Cardiac fibroblast (primary cell): Measurements from ENCODE around the gene FOXS1.
"Not testable (repeated sequence)": the region's sequence is repeated elsewhere in the genome, so short reads cannot be mapped to it uniquely, and the experiment has no call there.

Source experiments
- DNase-seq, 2 donors: peaks; one replicate each; pipeline versions ENCODE4 v3.0.0 to v3.0.0-alpha.2; 2010; ENCODE audit warnings: low read depth in 2 of 2
- H3K4me3 ChIP-seq, 2 donors: replicated peaks in 1 of 2; 1 replicate in 1 of 2; 2 replicates in 1 of 2; pipeline ENCODE4 v1.5.1; 2011; ENCODE audit warnings: low read depth in 2 of 2, low read length in 2 of 2, mild to moderate bottlenecking in 2 of 2, moderate library complexity in 1 of 2
- CTCF ChIP-seq: IDR thresholded peaks from one replicate; pipeline ENCODE4 v1.5.1; 2011; ENCODE audit warnings: low read depth, mild to moderate bottlenecking, low read length, inconsistent platforms

Gene FOXS1

GRCh38 chr20:31833931-31834521 lies 11.4 kb downstream of the FOXS1 start:
- DNase-seq, result no peak
- no peak overlapping the region for H3K4me3 ChIP-seq
- TF ChIP-seq CTCF, result no peak

- peak; percentile 52 to 56 for DNase-seq
These were observed 12.1 kb downstream of the FOXS1 start for GRCh38 chr20:31833130-31833930.

GRCh38 chr20:31831771-31832306 lies 13.6 kb downstream of the FOXS1 start:
- no peak for TF ChIP-seq CTCF
- H3K4me3 ChIP-seq, result no peak overlapping the region
- DNase-seq, result no peak

More at GRCh38 chr20:31833130-31833930, 12.1 kb downstream of the FOXS1 start:
- H3K4me3 ChIP-seq, result no peak overlapping the region
- peak; percentile 90 for TF ChIP-seq CTCF

- no peak for DNase-seq
- TF ChIP-seq CTCF, result no peak
- no peak overlapping the region for H3K4me3 ChIP-seq
These were observed 14.2 kb downstream of the FOXS1 start for GRCh38 chr20:31831211-31831610.

- DNase-seq, result no peak
- no peak for TF ChIP-seq CTCF
- H3K4me3 ChIP-seq, result no peak overlapping the region
These were observed 14.9 kb downstream of the FOXS1 start for GRCh38 chr20:31830406-31830981.

GRCh38 chr20:31829731-31830130 lies 15.7 kb downstream of the FOXS1 start:
- TF ChIP-seq CTCF, result no peak
- DNase-seq, result no peak
- no peak overlapping the region for H3K4me3 ChIP-seq

GRCh38 chr20:31828016-31828415 lies 17.4 kb downstream of the FOXS1 start:
- H3K4me3 ChIP-seq, DNase-seq: not testable (repeated sequence)
